CD4-positive, alpha-beta memory T cell (primary cell): ENCODE data around the gene SMURF1. TPM values are rescaled to one million over a fixed set of nuclear protein-coding genes. Genes with fewer than 3 reads are reported as not detected.

Experiments
- CTCF ChIA-PET: fragments of 350-600 bp; sonication (Branson Sonifier 250); formaldehyde crosslinking; loops from one replicate; lab custom pipeline; 2021; ENCODE audit warnings: inconsistent platforms; ENCODE audit not compliant: partially characterized antibody; lab: Charles Lee
- POLR2A ChIA-PET: fragments of 350-600 bp; sonication (Branson Sonifier 250); formaldehyde crosslinking; loops from one replicate; lab custom pipeline; 2021; ENCODE audit not compliant: partially characterized antibody; lab: Charles Lee
- DNase-seq, 5 donors: peaks; one replicate each; pipeline versions ENCODE4 v3.0.0 to v3.0.0-alpha.2; 2020 to 2022; ENCODE audit warnings: mixed read lengths in 1 of 5
- H3K27ac ChIP-seq: one replicate; pipeline ENCODE4 v1.7.0; 2013; ENCODE audit warnings: low read depth, low read length
- H3K27me3 ChIP-seq: 2 replicates; pipeline ENCODE4 v1.7.0; 2013; ENCODE audit warnings: mild to moderate bottlenecking, low read length, moderate library complexity; ENCODE audit not compliant: insufficient read depth
- H3K36me3 ChIP-seq: 2 replicates; pipeline ENCODE4 v1.7.0; 2013; ENCODE audit warnings: mild to moderate bottlenecking, low read length, moderate library complexity; ENCODE audit not compliant: insufficient read depth
- H3K4me1 ChIP-seq: 2 replicates; pipeline ENCODE4 v1.7.0; 2013; ENCODE audit warnings: mild to moderate bottlenecking, low read length, moderate library complexity; ENCODE audit not compliant: insufficient read depth
- H3K4me3 ChIP-seq, 2 donors: one replicate each; pipeline ENCODE4 v1.7.0; 2013; ENCODE audit warnings: low read length in 2 of 2, mild to moderate bottlenecking in 1 of 2
- H3K9me3 ChIP-seq, 2 donors: one replicate each; pipeline ENCODE4 v1.7.0; 2013; ENCODE audit warnings: low read length in 2 of 2, control low read depth in 1 of 2; ENCODE audit not compliant: control insufficient read depth in 1 of 2
- H3K27ac Mint-ChIP-seq, 7 donors: one replicate each; pipeline ENCODE4 v1.8.0; 2020 to 2021; ENCODE audit warnings: mixed read lengths in 7 of 7, mild to moderate bottlenecking in 6 of 7, inconsistent platforms in 3 of 7, moderate library complexity in 3 of 7
- H3K27me3 Mint-ChIP-seq, 2 donors: one replicate each; pipeline ENCODE4 v1.8.0; 2020 to 2021; ENCODE audit warnings: mixed read lengths in 2 of 2
- H3K36me3 Mint-ChIP-seq, 2 donors: one replicate each; pipeline ENCODE4 v1.8.0; 2020 to 2021; ENCODE audit warnings: mixed read lengths in 2 of 2, inconsistent platforms in 1 of 2, mild to moderate bottlenecking in 1 of 2
- H3K4me1 Mint-ChIP-seq, 4 donors: one replicate each; pipeline ENCODE4 v1.8.0; 2020 to 2021; ENCODE audit warnings: mixed read lengths in 4 of 4, mild to moderate bottlenecking in 1 of 4
- H3K4me3 Mint-ChIP-seq, 8 donors: one replicate each; pipeline ENCODE4 v1.8.0; 2020 to 2021; ENCODE audit warnings: mixed read lengths in 8 of 8, mild to moderate bottlenecking in 7 of 8, moderate library complexity in 6 of 8, inconsistent platforms in 3 of 8
- H3K9me3 Mint-ChIP-seq, 8 donors: one replicate each; pipeline ENCODE4 v1.8.0; 2020 to 2021; ENCODE audit warnings: mixed read lengths in 8 of 8, mild to moderate bottlenecking in 5 of 8, inconsistent platforms in 3 of 8, moderate library complexity in 1 of 8
- intact Hi-C: fragments of 100-400 bp; cut with micrococcal nuclease; formaldehyde crosslinking; loops from one replicate; pipeline ENCODE4 v1.15.1; 2023
- polyA plus RNA-seq, 2 donors: library from polyadenylated mRNA; unstranded; fragments of 300-500 nt; fragmentation: Illumina TruSeq; gene quantifications; one replicate each; pipeline ENCODE4 v1.2.3, GENCODE V29; 2021
- total RNA-seq, 2 experiments: library from RNA; stranded (reverse); gene quantifications; one replicate each; pipeline ENCODE4 v1.2.3, GENCODE V29; 2021

The SMURF1 gene
- total and polyA plus RNA-seq, 4 experiments from 2014 or later, result 0.88 to 23.2 (median 12.9) TPM

- Mint-ChIP-seq H3K27ac (peak overlapping the region in 1 of 7 donors; percentile 48), H3K9me3 (no peaks in the 10 kb centered on the region), H3K4me3 (no peak overlapping the region), H3K27me3 (peaks cover 9% of the 10 kb centered on the region in 2 donors), H3K36me3 (no peaks in the 10 kb centered on the region), H3K4me1 (no peaks in the 10 kb centered on the region)
- DNase-seq, result no peak
- Histone ChIP-seq H3K4me3 (no peak overlapping the region), H3K36me3 (no peaks in the 10 kb centered on the region), H3K27me3 (no peaks in the 10 kb centered on the region), H3K9me3 (no peaks in the 10 kb centered on the region), H3K27ac (no peak overlapping the region), H3K4me1 (no peaks in the 10 kb centered on the region)
- CTCF ChIA-PET, result no interaction called here
- POLR2A ChIA-PET, result no interaction called here
- intact Hi-C loops, result no loop called here
Measured at GRCh38 chr7:99180067-99180650, 36.3 kb upstream of the SMURF1 start.

GRCh38 chr7:99177165-99177564 lies 33.3 kb upstream of the SMURF1 start:
- H3K27ac ChIP-seq, result no peak overlapping the region
- no peaks in the 10 kb centered on the region for H3K9me3 ChIP-seq
- intact Hi-C loops, result no loop called here
- no peak for DNase-seq
- no peak overlapping the region for H3K4me3 ChIP-seq
- H3K4me1 Mint-ChIP-seq, result no peaks in the 10 kb centered on the region
- no peaks in the 10 kb centered on the region for H3K4me1 ChIP-seq
- ChIA-PET CTCF (no interaction called here), POLR2A (no interaction called here)
- no peaks in the 10 kb centered on the region for H3K36me3 Mint-ChIP-seq
- H3K27me3 Mint-ChIP-seq, result peaks cover 11 to 14% of the 10 kb centered on the region in 2 donors
- H3K27me3 ChIP-seq, result no peaks in the 10 kb centered on the region
- H3K9me3 Mint-ChIP-seq, result no peaks in the 10 kb centered on the region
- no peaks in the 10 kb centered on the region for H3K36me3 ChIP-seq
- H3K4me3 Mint-ChIP-seq, result no peak overlapping the region
- no peak overlapping the region for H3K27ac Mint-ChIP-seq

- peaks cover 14 to 22% of the 10 kb centered on the region in 2 donors for H3K27me3 Mint-ChIP-seq
- ChIA-PET POLR2A (interaction anchor here (0.6 kb wide), 1 partner anchor 1675 kb away, joined by 3 read pairs; no protein-coding TSS in a partner anchor), CTCF (no interaction called here)
- no peak for DNase-seq
- H3K9me3 ChIP-seq, result no peaks in the 10 kb centered on the region
- H3K36me3 Mint-ChIP-seq, result no peaks in the 10 kb centered on the region
- no peaks in the 10 kb centered on the region for H3K27me3 ChIP-seq
- H3K9me3 Mint-ChIP-seq, result no peaks in the 10 kb centered on the region
- intact Hi-C loops, result no loop called here
- no peak overlapping the region for H3K4me3 ChIP-seq
- no peak overlapping the region for H3K4me3 Mint-ChIP-seq
- H3K4me1 ChIP-seq, result no peaks in the 10 kb centered on the region
- no peaks in the 10 kb centered on the region for H3K36me3 ChIP-seq
- H3K27ac ChIP-seq, result no peak overlapping the region
- no peaks in the 10 kb centered on the region for H3K4me1 Mint-ChIP-seq
- no peak overlapping the region for H3K27ac Mint-ChIP-seq
Measured at GRCh38 chr7:99173787-99174186, 29.9 kb upstream of the SMURF1 start.

- ChIA-PET POLR2A (no interaction called here), CTCF (interaction anchor here (0.6 kb wide), 1 partner anchor 136 kb away, joined by 3 read pairs; no protein-coding TSS in a partner anchor)
- no peaks in the 10 kb centered on the region for H3K27me3 ChIP-seq
- Mint-ChIP-seq H3K36me3 (no peaks in the 10 kb centered on the region), H3K4me3 (no peak overlapping the region), H3K9me3 (no peaks in the 10 kb centered on the region), H3K27me3 (peaks cover 17 to 20% of the 10 kb centered on the region in 2 donors), H3K27ac (no peak overlapping the region), H3K4me1 (no peaks in the 10 kb centered on the region)
- no peaks in the 10 kb centered on the region for H3K4me1 ChIP-seq
- no peaks in the 10 kb centered on the region for H3K9me3 ChIP-seq
- H3K36me3 ChIP-seq, result no peaks in the 10 kb centered on the region
- intact Hi-C loops, result no loop called here
- no peak overlapping the region for H3K4me3 ChIP-seq
- H3K27ac ChIP-seq, result no peak overlapping the region
- DNase-seq, result no peak
Measured at GRCh38 chr7:99171731-99172130, 27.8 kb upstream of the SMURF1 start.

- intact Hi-C loops, result no loop called here
- no peak for DNase-seq
- no peak overlapping the region for H3K27ac Mint-ChIP-seq
- no peaks in the 10 kb centered on the region for H3K9me3 Mint-ChIP-seq
- no peaks in the 10 kb centered on the region for H3K36me3 ChIP-seq
- no peak overlapping the region for H3K4me3 ChIP-seq
- no peaks in the 10 kb centered on the region for H3K4me1 ChIP-seq
- H3K4me1 Mint-ChIP-seq, result no peaks in the 10 kb centered on the region
- H3K27me3 Mint-ChIP-seq, result peaks cover 17 to 20% of the 10 kb centered on the region in 2 donors
- no peak overlapping the region for H3K27ac ChIP-seq
- H3K27me3 ChIP-seq, result no peaks in the 10 kb centered on the region
- no peaks in the 10 kb centered on the region for H3K36me3 Mint-ChIP-seq
- no peak overlapping the region for H3K4me3 Mint-ChIP-seq
- no peaks in the 10 kb centered on the region for H3K9me3 ChIP-seq
- CTCF ChIA-PET, result no interaction called here
- POLR2A ChIA-PET, result no interaction called here
Measured at GRCh38 chr7:99170730-99171074, 26.8 kb upstream of the SMURF1 start.

GRCh38 chr7:99170065-99170729 lies 26.3 kb upstream of the SMURF1 start:
- H3K27ac Mint-ChIP-seq, result peak overlapping the region in 1 of 7 donors; percentile 19
- H3K27ac ChIP-seq, result no peak overlapping the region
- ChIA-PET POLR2A (no interaction called here), CTCF (no interaction called here)
- no peak overlapping the region for H3K4me3 ChIP-seq
- H3K4me3 Mint-ChIP-seq, result no peak overlapping the region
- H3K27me3 Mint-ChIP-seq, result peaks cover 17 to 20% of the 10 kb centered on the region in 2 donors
- H3K36me3 ChIP-seq, result no peaks in the 10 kb centered on the region
- no peaks in the 10 kb centered on the region for H3K4me1 Mint-ChIP-seq
- H3K9me3 ChIP-seq, result no peaks in the 10 kb centered on the region
- no peak for DNase-seq
- H3K9me3 Mint-ChIP-seq, result no peaks in the 10 kb centered on the region
- H3K36me3 Mint-ChIP-seq, result no peaks in the 10 kb centered on the region
- no peaks in the 10 kb centered on the region for H3K4me1 ChIP-seq
- no peaks in the 10 kb centered on the region for H3K27me3 ChIP-seq
- intact Hi-C loops, result no loop called here

GRCh38 chr7:99167072-99167471 lies 23.2 kb upstream of the SMURF1 start:
- H3K4me3 ChIP-seq, result no peak overlapping the region
- no peaks in the 10 kb centered on the region for H3K36me3 Mint-ChIP-seq
- no peaks in the 10 kb centered on the region for H3K4me1 ChIP-seq
- DNase-seq, result no peak
- H3K4me3 Mint-ChIP-seq, result no peak overlapping the region
- H3K27me3 Mint-ChIP-seq, result peaks cover 14 to 18% of the 10 kb centered on the region in 2 donors
- no peaks in the 10 kb centered on the region for H3K36me3 ChIP-seq
- H3K9me3 Mint-ChIP-seq, result peaks cover 0 to 2% (median 0%) of the 10 kb centered on the region in 8 donors
- no peak overlapping the region for H3K27ac Mint-ChIP-seq
- intact Hi-C loops, result no loop called here
- H3K9me3 ChIP-seq, result no peaks in the 10 kb centered on the region
- no peaks in the 10 kb centered on the region for H3K4me1 Mint-ChIP-seq
- ChIA-PET CTCF (interaction anchor here (0.7 kb wide), 1 partner anchor 9 kb away, joined by 4 read pairs; no protein-coding TSS in a partner anchor), POLR2A (no interaction called here)
- no peaks in the 10 kb centered on the region for H3K27me3 ChIP-seq
- H3K27ac ChIP-seq, result no peak overlapping the region
